HepG2 (cell line): Measurements from ENCODE around the gene OXLD1. TPM values are rescaled to one million over a fixed set of nuclear protein-coding genes. Genes with fewer than 3 reads are reported as not detected.

Source experiments
- ARID3A ChIP-seq: IDR thresholded peaks from 2 replicates; pipeline ENCODE4 v1.6.1; 2012; ENCODE audit warnings: low read depth, low read length, improper control_type of control experiment
- EHMT2 ChIP-seq: fragments of 200-600 bp; sonication (generic); IDR thresholded peaks from 2 replicates; pipeline ENCODE4 v1.7.0; 2017; ENCODE audit warnings: antibody characterized with exemption, low read depth, low read length, borderline replicate concordance
- HOXD1 ChIP-seq: sonication (generic); formaldehyde crosslinking; IDR thresholded peaks from 2 replicates; pipeline ENCODE4 v1.5.0; 2020; ENCODE audit warnings: missing genetic modification reagents
- KDM4B ChIP-seq: sonication (generic); formaldehyde crosslinking; IDR thresholded peaks from 2 replicates; pipeline ENCODE4 v1.4.0; 2020; ENCODE audit warnings: missing genetic modification reagents
- MEIS1 ChIP-seq: sonication (generic); formaldehyde crosslinking; IDR thresholded peaks from 2 replicates; pipeline ENCODE4 v1.9.0; 2021; ENCODE audit warnings: mild to moderate bottlenecking, missing genetic modification reagents, moderate library complexity, borderline replicate concordance
- NFIC ChIP-seq: IDR thresholded peaks from 2 replicates; pipeline ENCODE4 v1.6.1; 2012; ENCODE audit warnings: mild to moderate bottlenecking, low read length, inconsistent platforms
- PREB ChIP-seq: sonication (generic); formaldehyde crosslinking; IDR thresholded peaks from 2 replicates; pipeline ENCODE4 v1.4.0; 2020; ENCODE audit warnings: missing genetic modification reagents
- RAD51 ChIP-seq: fragments of 450-650 bp; IDR thresholded peaks from 2 replicates; pipeline ENCODE4 v1.6.1; 2016; ENCODE audit warnings: borderline replicate concordance
- RFX5 ChIP-seq: IDR thresholded peaks from 2 replicates; pipeline ENCODE4 v1.6.1; 2011; ENCODE audit warnings: low read depth, low read length, improper control_type of control experiment
- SMAD3 ChIP-seq: sonication (generic); formaldehyde crosslinking; IDR thresholded peaks from 2 replicates; pipeline ENCODE4 v1.4.0; 2020; ENCODE audit warnings: missing genetic modification reagents
- SPEN ChIP-seq: sonication (generic); formaldehyde crosslinking; IDR thresholded peaks from 2 replicates; pipeline ENCODE4 v1.5.1; 2020; ENCODE audit warnings: low read depth, mild to moderate bottlenecking, missing genetic modification reagents
- TARDBP ChIP-seq: sonication (generic); formaldehyde crosslinking; IDR thresholded peaks from 2 replicates; pipeline ENCODE4 v1.8.0; 2022; ENCODE audit warnings: mild to moderate bottlenecking, missing genetic modification reagents
- TEF ChIP-seq: sonication (generic); formaldehyde crosslinking; IDR thresholded peaks from 2 replicates; pipeline ENCODE4 v1.5.0; 2020; ENCODE audit warnings: missing genetic modification reagents
- ZHX2 ChIP-seq, 2 experiments: sonication (generic) in 1 of 2; formaldehyde crosslinking in 1 of 2; IDR thresholded peaks; 2 replicates each; pipeline versions ENCODE4 v1.6.1 to v1.9.0; 2014 to 2022; ENCODE audit warnings: antibody characterized with exemption in 1 of 2, borderline replicate concordance in 1 of 2, inconsistent platforms in 1 of 2, low read depth in 1 of 2, missing genetic modification reagents in 1 of 2
- ZNF143 ChIP-seq: sonication (generic); formaldehyde crosslinking; IDR thresholded peaks from 2 replicates; pipeline ENCODE4 v1.4.0; 2020; ENCODE audit warnings: missing genetic modification reagents
- ZNF331 ChIP-seq: sonication (generic); formaldehyde crosslinking; IDR thresholded peaks from 2 replicates; pipeline ENCODE4 v1.4.0; 2020; ENCODE audit warnings: missing genetic modification reagents
- ZNF776 ChIP-seq: sonication (generic); formaldehyde crosslinking; IDR thresholded peaks from 2 replicates; pipeline ENCODE4 v1.4.0; 2020; ENCODE audit warnings: mild to moderate bottlenecking, missing genetic modification reagents
- ZNF878 ChIP-seq: sonication (generic); formaldehyde crosslinking; IDR thresholded peaks from 2 replicates; pipeline ENCODE4 v1.8.1; 2023; ENCODE audit warnings: mild to moderate bottlenecking, missing genetic modification reagents, moderate library complexity
- ZSCAN21 ChIP-seq: sonication (generic); formaldehyde crosslinking; IDR thresholded peaks from 2 replicates; pipeline ENCODE4 v1.8.0; 2022; ENCODE audit warnings: mild to moderate bottlenecking, missing genetic modification reagents, moderate library complexity, borderline replicate concordance
- ZSCAN31 ChIP-seq: sonication (generic); formaldehyde crosslinking; IDR thresholded peaks from 2 replicates; pipeline ENCODE4 v1.5.0; 2020; ENCODE audit warnings: low read depth, mild to moderate bottlenecking, missing genetic modification reagents
- polyA plus RNA-seq, 8 experiments: library from polyadenylated mRNA; depleted of rRNA in 3 of 8; stranded (reverse) in 7 of 8; unstranded in 1 of 8; fragments of >200 nt; fragmentation: Illumina TruSeq in 4 of 8; extraction: Trizol in 4 of 8; gene quantifications; 2 replicates each; pipeline versions ENCODE4 v1.2.1 to v1.2.3, GENCODE V29; 2011 to 2016; ENCODE audit warnings: low read depth in 4 of 8, missing spikeins in 1 of 8, mixed read lengths in 1 of 8; ENCODE audit not compliant: insufficient read depth in 1 of 8
- total RNA-seq, 5 experiments: library from RNA; depleted of rRNA; stranded (reverse); fragments of >200 nt; fragmentation: Illumina TruSeq; extraction: Trizol; gene quantifications; 2 replicates each; pipeline ENCODE4 v1.2.3, GENCODE V29; 2016; ENCODE audit warnings: low read depth in 1 of 5

The OXLD1 gene
- total and polyA plus RNA-seq, 2 of the 13 experiments (the other 11 are each of a cell fraction or from before 2014, with no cell fraction given) = 27.1 to 37.5 TPM

- TF ChIP-seq ZHX2 (IDR thresholded peaks at IDR 0.05; ENCODE audit: low read depth) = peak; percentile 26; the same call in 1 of the 2 replicates
- TF ChIP-seq ZHX2 (CRISPR knock-in tag; IDR thresholded peaks at IDR 0.05; ENCODE audit: borderline replicate concordance) = peak; percentile 90; the same call in 1 of the 2 replicates
- TF ChIP-seq TEF = no peak
- peak; percentile 43 for TF ChIP-seq ZNF143 (CRISPR knock-in tag)
- peak; percentile 3; the same call in 1 of the 2 replicates for TF ChIP-seq ZSCAN21 (CRISPR knock-in tag)
- TF ChIP-seq RFX5 = peak; percentile 33
- no peak for TF ChIP-seq EHMT2
- TF ChIP-seq ZNF776 (CRISPR knock-in tag) = no peak
- no peak for TF ChIP-seq RAD51
- peak; percentile 83; the same call in 1 of the 2 replicates for TF ChIP-seq ZSCAN31
- peak; percentile 47; the same call in 1 of the 2 replicates for TF ChIP-seq MEIS1 (CRISPR knock-in tag)
- peak; percentile 87 for TF ChIP-seq SPEN (CRISPR knock-in tag)
- peak; percentile 60; the same call in 1 of the 2 replicates for TF ChIP-seq HOXD1 (CRISPR knock-in tag)
- 0 out of 2 replicates have a peak, but pooled peaks have one; percentile 15 for TF ChIP-seq ZNF331 (CRISPR knock-in tag)
- peak; percentile 81 for TF ChIP-seq TARDBP (CRISPR knock-in tag)
- TF ChIP-seq KDM4B = no peak
- TF ChIP-seq ZNF878 = no peak
- no peak for TF ChIP-seq NFIC
- no peak for TF ChIP-seq ARID3A
- TF ChIP-seq SMAD3 = peak; percentile 65; the same call in 1 of the 2 replicates
- TF ChIP-seq PREB (CRISPR knock-in tag) = 0 out of 2 replicates have a peak, but pooled peaks have one; percentile 70
Measured at GRCh38 chr17:81683584-81684441, 17.4 kb upstream of the OXLD1 start, which contains the start of the genes ARL16 and HGS (continued).
